Stimulated activated CD8-positive, alpha-beta memory T cell treated with anti-CD3 and anti-CD28 coated beads, Interleukin-7, amount 100 ng/mL, for 48 hours (primary cell): ENCODE results near the gene ENTPD2.
"Not testable (repeated sequence)": the region's sequence is repeated elsewhere in the genome, so short reads cannot be mapped to it uniquely, and the experiment has no call there.

ENCODE experiments used
- DNase-seq, 2 donors: peaks; one replicate each; pipeline ENCODE4 v3.0.0-alpha.2; 2020; ENCODE audit warnings: low read depth in 1 of 2; ENCODE audit errors: extremely low read depth in 1 of 2

The ENTPD2 gene

GRCh38 chr9:137048655-137049543 lies 5.0 kb downstream of the ENTPD2 start:
- no peak for DNase-seq

- DNase-seq, result peak in 1 of 2 donors; percentile 71
These were observed 7.6 kb downstream of the ENTPD2 start, which contains the start of gene NPDC1 for GRCh38 chr9:137046088-137046787. TSS of gene NPDC1 (minus strand) at chr9:137046177. CDS start at chr9:137045989, 188 bp downstream.

GRCh38 chr9:137045294-137046087 lies 8.4 kb downstream of the ENTPD2 start:
- DNase-seq, result no peak

- DNase-seq, result no peak
These were observed 9.2 kb downstream of the ENTPD2 start for GRCh38 chr9:137044502-137045177.

- no peak for DNase-seq
These were observed 9.8 kb downstream of the ENTPD2 start for GRCh38 chr9:137044037-137044436.

GRCh38 chr9:137042751-137043727 lies 10.8 kb downstream of the ENTPD2 start:
- no peak for DNase-seq

GRCh38 chr9:137041124-137041523 lies 12.7 kb downstream of the ENTPD2 start:
- DNase-seq, result no peak

- no peak for DNase-seq
These were observed 13.3 kb downstream of the ENTPD2 start for GRCh38 chr9:137040568-137040967.

- DNase-seq, result no peak
These were observed 14.1 kb downstream of the ENTPD2 start for GRCh38 chr9:137039611-137040366.

- no peak for DNase-seq
These were observed 14.9 kb downstream of the ENTPD2 start for GRCh38 chr9:137038916-137039315.

- DNase-seq, result no peak
These were observed 16.4 kb downstream of the ENTPD2 start for GRCh38 chr9:137037483-137037882.

- DNase-seq, result no peak
These were observed 16.8 kb downstream of the ENTPD2 start for GRCh38 chr9:137037035-137037434.

- no peak for DNase-seq
These were observed 17.9 kb downstream of the ENTPD2 start for GRCh38 chr9:137035937-137036336.

GRCh38 chr9:137035507-137035834 lies 18.4 kb downstream of the ENTPD2 start:
- DNase-seq, result no peak

GRCh38 chr9:137034709-137035506 lies 19.0 kb downstream of the ENTPD2 start:
- peak; percentile 70 to 82 for DNase-seq

- no peak for DNase-seq
These were observed 19.7 kb downstream of the ENTPD2 start for GRCh38 chr9:137034039-137034708.

- DNase-seq, result not testable (repeated sequence)
These were observed 20.4 kb downstream of the ENTPD2 start for GRCh38 chr9:137033481-137033880.
